HFF-Myc (cell line): ENCODE data around the gene ARRB1.

Experiments used
- DNase-seq: peaks from one replicate; pipeline ENCODE4 v3.0.0-alpha.2; 2011; ENCODE audit warnings: low read depth; ENCODE audit errors: extremely low read depth
- H3K4me3 ChIP-seq: replicated peaks from 2 replicates; pipeline ENCODE4 v1.5.1; 2011; ENCODE audit warnings: low read depth, mild to moderate bottlenecking, control low read depth, low read length
- CTCF ChIP-seq: IDR thresholded peaks from 2 replicates; pipeline ENCODE4 v1.5.1; 2012; ENCODE audit warnings: mild to moderate bottlenecking, low read depth, low read length, control low read depth; ENCODE audit errors: missing control alignments

The ARRB1 gene

GRCh38 chr11:75351541-75351790 is at the start of gene ARRB1:
Gene ARRB1, minus strand, starts transcription at chr11:75351661. Its CDS starts 54 bp downstream, at chr11:75351607.
- H3K4me3 ChIP-seq, result peak within 1 kb of the TSS; percentile 72
- no peak for TF ChIP-seq CTCF
- no peak for DNase-seq

- TF ChIP-seq CTCF, result no peak
- H3K4me3 ChIP-seq, result peak overlapping the region; percentile 96
- DNase-seq, result no peak
Observed at GRCh38 chr11:75400146-75400865, 48.8 kb upstream of the ARRB1 start.

GRCh38 chr11:75399344-75400145 is 48.1 kb upstream of the ARRB1 start, which contains the start of gene RPS3:
Gene RPS3, plus strand, starts transcription at chr11:75399518. Its CDS starts 30 bp downstream, at chr11:75399548.
- no peak for TF ChIP-seq CTCF
- DNase-seq, result peak; percentile 75
- peak within 1 kb of the TSS; percentile 96 for H3K4me3 ChIP-seq

GRCh38 chr11:75398906-75399305 is 47.4 kb upstream of the ARRB1 start:
- TF ChIP-seq CTCF, result no peak
- H3K4me3 ChIP-seq, result no peak overlapping the region; the same call in 1 of the 2 replicates
- DNase-seq, result no peak

- DNase-seq, result no peak
Observed at GRCh38 chr11:75394085-75394840, 42.8 kb upstream of the ARRB1 start.

GRCh38 chr11:75389925-75390324 is 38.5 kb upstream of the ARRB1 start:
- H3K4me3 ChIP-seq, result no peak overlapping the region
- TF ChIP-seq CTCF, result no peak
- no peak for DNase-seq

More at GRCh38 chr11:75394085-75394840, 42.8 kb upstream of the ARRB1 start:
- no peak for TF ChIP-seq CTCF
- H3K4me3 ChIP-seq, result no peak overlapping the region
